ENCODE measurements around the gene MAST4.

The MAST4 gene

GRCh38 chr5:66807743-66808142 is 211.6 kb downstream of the MAST4 start:
- H3K9ac ChIP-seq, result no peak overlapping the region
- peaks cover 9% of the 10 kb centered on the region for H3K4me1 ChIP-seq
- H3K36me3 ChIP-seq (ENCODE audit: control insufficient read depth, insufficient read depth, low read length), result no peaks in the 10 kb centered on the region
- H3K4me2 ChIP-seq (ENCODE audit: low read length), result no peak overlapping the region
- peak; percentile 74 for TF ChIP-seq CTCF (IDR thresholded peaks at IDR 0.05)
- H3K4me3 ChIP-seq (ENCODE audit: low read depth, low read length), result no peak overlapping the region
- H2AFZ ChIP-seq, result no peak overlapping the region
- H3K9me3 ChIP-seq (ENCODE audit: control insufficient read depth, low read length), result no peaks in the 10 kb centered on the region
- H3K27ac ChIP-seq, result no peak overlapping the region
- H3K79me2 ChIP-seq, result peaks cover 4% of the 10 kb centered on the region
- H3K27me3 ChIP-seq (ENCODE audit: control insufficient read depth, insufficient read depth, low read length), result no peaks in the 10 kb centered on the region

GRCh38 chr5:66808663-66809062 is 212.5 kb downstream of the MAST4 start:
- no peak overlapping the region for H3K4me2 ChIP-seq (ENCODE audit: low read length)
- H3K36me3 ChIP-seq (ENCODE audit: control insufficient read depth, insufficient read depth, low read length), result no peaks in the 10 kb centered on the region
- H2AFZ ChIP-seq, result peak overlapping the region; percentile 61
- H3K4me3 ChIP-seq (ENCODE audit: low read depth, low read length), result no peak overlapping the region
- H3K9ac ChIP-seq, result no peak overlapping the region
- H3K4me1 ChIP-seq, result peaks cover 13% of the 10 kb centered on the region
- no peak for TF ChIP-seq CTCF (IDR thresholded peaks at IDR 0.05)
- H3K79me2 ChIP-seq, result peaks cover 4% of the 10 kb centered on the region
- no peaks in the 10 kb centered on the region for H3K27me3 ChIP-seq (ENCODE audit: control insufficient read depth, insufficient read depth, low read length)
- no peaks in the 10 kb centered on the region for H3K9me3 ChIP-seq (ENCODE audit: control insufficient read depth, low read length)
- H3K27ac ChIP-seq, result no peak overlapping the region

- Histone ChIP-seq H2AFZ (no peak overlapping the region), H3K9me3 (ENCODE audit: control insufficient read depth, low read length) (no peaks in the 10 kb centered on the region), H3K79me2 (peaks cover 4% of the 10 kb centered on the region), H3K36me3 (ENCODE audit: control insufficient read depth, insufficient read depth, low read length) (no peaks in the 10 kb centered on the region), H3K4me3 (ENCODE audit: low read depth, low read length) (no peak overlapping the region), H3K9ac (no peak overlapping the region), H3K4me2 (ENCODE audit: low read length) (no peak overlapping the region), H3K27ac (no peak overlapping the region), H3K27me3 (ENCODE audit: control insufficient read depth, insufficient read depth, low read length) (no peaks in the 10 kb centered on the region), H3K4me1 (peaks cover 23% of the 10 kb centered on the region)
- no peak for TF ChIP-seq CTCF (IDR thresholded peaks at IDR 0.05)
Measured at GRCh38 chr5:66810151-66810550, 214.0 kb downstream of the MAST4 start.

GRCh38 chr5:66810848-66811261 is 214.7 kb downstream of the MAST4 start:
- H3K9ac ChIP-seq, result no peak overlapping the region
- H3K4me1 ChIP-seq, result peaks cover 27% of the 10 kb centered on the region
- TF ChIP-seq CTCF (IDR thresholded peaks at IDR 0.05), result no peak
- H3K79me2 ChIP-seq, result peaks cover 4% of the 10 kb centered on the region
- no peak overlapping the region for H3K4me2 ChIP-seq (ENCODE audit: low read length)
- H3K27me3 ChIP-seq (ENCODE audit: control insufficient read depth, insufficient read depth, low read length), result no peaks in the 10 kb centered on the region
- no peak overlapping the region for H3K27ac ChIP-seq
- H3K36me3 ChIP-seq (ENCODE audit: control insufficient read depth, insufficient read depth, low read length), result no peaks in the 10 kb centered on the region
- peak overlapping the region; percentile 63 for H2AFZ ChIP-seq
- H3K4me3 ChIP-seq (ENCODE audit: low read depth, low read length), result no peak overlapping the region
- H3K9me3 ChIP-seq (ENCODE audit: control insufficient read depth, low read length), result no peaks in the 10 kb centered on the region

- peaks cover 4% of the 10 kb centered on the region for H3K79me2 ChIP-seq
- no peak overlapping the region for H3K27ac ChIP-seq
- TF ChIP-seq CTCF (IDR thresholded peaks at IDR 0.05), result no peak
- no peak overlapping the region for H3K4me2 ChIP-seq (ENCODE audit: low read length)
- peaks cover 27% of the 10 kb centered on the region for H3K4me1 ChIP-seq
- H3K9me3 ChIP-seq (ENCODE audit: control insufficient read depth, low read length), result no peaks in the 10 kb centered on the region
- H3K27me3 ChIP-seq (ENCODE audit: control insufficient read depth, insufficient read depth, low read length), result no peaks in the 10 kb centered on the region
- no peak overlapping the region for H3K9ac ChIP-seq
- no peaks in the 10 kb centered on the region for H3K36me3 ChIP-seq (ENCODE audit: control insufficient read depth, insufficient read depth, low read length)
- no peak overlapping the region for H3K4me3 ChIP-seq (ENCODE audit: low read depth, low read length)
- no peak overlapping the region for H2AFZ ChIP-seq
Measured at GRCh38 chr5:66812291-66812690, 216.1 kb downstream of the MAST4 start.
